22Rv1 (cell line): Measurements from ENCODE around the gene IQSEC1.

Experiments used
- H3K27ac ChIP-seq: fragments of 450-650 bp; 2 replicates; pipeline ENCODE4 v1.5.1; 2017
- ZFX ChIP-seq: fragments of 450-650 bp; IDR thresholded peaks from 2 replicates; pipeline ENCODE4 v1.6.1; 2017; ENCODE audit warnings: antibody characterized with exemption, borderline replicate concordance
- TF ChIP-seq, protein P1 (sequence below): fragments of 450-650 bp; IDR thresholded peaks from 2 replicates; pipeline ENCODE4 v1.5.1; 2017; ENCODE audit warnings: mild to moderate bottlenecking

The IQSEC1 gene

DNA sequence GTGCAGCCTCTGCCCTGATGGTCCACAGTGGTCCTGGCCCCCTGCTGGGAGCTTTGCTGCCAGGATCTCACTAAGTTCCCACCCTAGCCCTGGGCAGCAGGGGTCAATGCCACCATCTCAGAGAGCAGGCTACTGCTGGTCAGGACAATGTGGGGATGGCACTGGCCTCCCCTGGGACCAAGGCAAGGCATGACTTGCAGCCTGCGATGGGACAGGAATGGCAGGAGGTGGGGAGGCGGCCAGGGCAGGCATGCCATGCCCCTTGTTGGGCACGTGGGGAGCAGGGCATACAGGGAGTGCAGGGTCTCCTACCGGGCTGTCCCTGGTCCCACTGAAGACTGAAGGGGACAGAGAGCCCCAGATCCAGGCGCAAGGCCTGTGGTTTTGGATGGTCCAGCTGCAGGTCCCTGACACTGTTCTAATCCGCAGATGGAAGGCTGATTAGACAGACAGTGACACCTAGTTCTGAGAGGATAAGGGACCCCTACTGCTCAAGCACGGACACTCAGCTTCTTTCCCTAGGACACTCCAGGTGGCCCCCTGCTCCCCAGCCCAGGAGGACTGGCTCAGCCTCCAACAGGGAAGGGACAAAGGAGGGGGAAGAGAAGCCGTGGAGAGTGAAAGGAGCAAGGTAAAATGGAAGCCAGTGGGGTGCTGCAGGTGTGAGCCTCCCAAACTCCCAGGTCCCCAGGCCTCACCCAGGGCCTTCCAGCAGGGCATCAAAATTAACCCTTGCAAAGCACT, 162.7 kb downstream of the IQSEC1 start:
- TF ChIP-seq, protein P1, sequence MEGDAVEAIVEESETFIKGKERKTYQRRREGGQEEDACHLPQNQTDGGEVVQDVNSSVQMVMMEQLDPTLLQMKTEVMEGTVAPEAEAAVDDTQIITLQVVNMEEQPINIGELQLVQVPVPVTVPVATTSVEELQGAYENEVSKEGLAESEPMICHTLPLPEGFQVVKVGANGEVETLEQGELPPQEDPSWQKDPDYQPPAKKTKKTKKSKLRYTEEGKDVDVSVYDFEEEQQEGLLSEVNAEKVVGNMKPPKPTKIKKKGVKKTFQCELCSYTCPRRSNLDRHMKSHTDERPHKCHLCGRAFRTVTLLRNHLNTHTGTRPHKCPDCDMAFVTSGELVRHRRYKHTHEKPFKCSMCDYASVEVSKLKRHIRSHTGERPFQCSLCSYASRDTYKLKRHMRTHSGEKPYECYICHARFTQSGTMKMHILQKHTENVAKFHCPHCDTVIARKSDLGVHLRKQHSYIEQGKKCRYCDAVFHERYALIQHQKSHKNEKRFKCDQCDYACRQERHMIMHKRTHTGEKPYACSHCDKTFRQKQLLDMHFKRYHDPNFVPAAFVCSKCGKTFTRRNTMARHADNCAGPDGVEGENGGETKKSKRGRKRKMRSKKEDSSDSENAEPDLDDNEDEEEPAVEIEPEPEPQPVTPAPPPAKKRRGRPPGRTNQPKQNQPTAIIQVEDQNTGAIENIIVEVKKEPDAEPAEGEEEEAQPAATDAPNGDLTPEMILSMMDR = no peak
- TF ChIP-seq ZFX = no peak
- no peak overlapping the region for H3K27ac ChIP-seq

- no peak overlapping the region for H3K27ac ChIP-seq
Observed at GRCh38 chr3:12909710-12910109, 163.5 kb downstream of the IQSEC1 start.

GRCh38 chr3:12908859-12909258, 164.4 kb downstream of the IQSEC1 start:
- H3K27ac ChIP-seq = no peak overlapping the region
- TF ChIP-seq, protein P1 = no peak
- TF ChIP-seq ZFX = no peak

More at GRCh38 chr3:12909710-12910109, 163.5 kb downstream of the IQSEC1 start:
- no peak for TF ChIP-seq ZFX
- TF ChIP-seq, protein P1 = no peak

GRCh38 chr3:12908136-12908730, 165.0 kb downstream of the IQSEC1 start:
- H3K27ac ChIP-seq = no peak overlapping the region
- TF ChIP-seq ZFX = no peak
- TF ChIP-seq, protein P1 = no peak

GRCh38 chr3:12907729-12908128, 165.5 kb downstream of the IQSEC1 start:
- H3K27ac ChIP-seq = no peak overlapping the region
- TF ChIP-seq ZFX = no peak
- TF ChIP-seq, protein P1 = no peak

GRCh38 chr3:12907296-12907695, 165.9 kb downstream of the IQSEC1 start:
- TF ChIP-seq, protein P1 = no peak
- no peak for TF ChIP-seq ZFX
- H3K27ac ChIP-seq = no peak overlapping the region

GRCh38 chr3:12906916-12907290, 166.3 kb downstream of the IQSEC1 start:
- TF ChIP-seq, protein P1 = no peak
- TF ChIP-seq ZFX = no peak
- no peak overlapping the region for H3K27ac ChIP-seq
